Lung microvascular endothelial cell (primary cell): ENCODE measurements around the gene ICE1. TPM values are rescaled to one million over a fixed set of nuclear protein-coding genes. Genes with fewer than 3 reads are reported as not detected.
"Not testable (repeated sequence)": the region's sequence is repeated elsewhere in the genome, so short reads cannot be mapped to it uniquely, and the experiment has no call there.

Experiments used
- DNase-seq, 2 donors: peaks; one replicate each; pipeline versions ENCODE4 v3.0.0 to v3.0.0-alpha.2; 2010; ENCODE audit warnings: low read depth in 2 of 2
- total RNA-seq: library from RNA; depleted of rRNA; stranded (reverse); fragments of >200 nt; gene quantifications from 2 replicates; pipeline ENCODE4 v1.2.1, GENCODE V29; 2014

Gene ICE1
- total RNA-seq, 1 donor from 2014 or later: 20.6 TPM

- DNase-seq: no peak
Observed at GRCh38 chr5:5403741-5404140, 18.7 kb upstream of the ICE1 start.

GRCh38 chr5:5404381-5404780 is 18.1 kb upstream of the ICE1 start:
- DNase-seq: no peak

- DNase-seq: no peak
Observed at GRCh38 chr5:5405441-5405840, 17.0 kb upstream of the ICE1 start.

- no peak for DNase-seq
Observed at GRCh38 chr5:5407924-5408323, 14.6 kb upstream of the ICE1 start.

GRCh38 chr5:5409151-5409810 is 13.2 kb upstream of the ICE1 start:
- DNase-seq: no peak

GRCh38 chr5:5413856-5414255 is 8.6 kb upstream of the ICE1 start:
- DNase-seq: not testable (repeated sequence)

- DNase-seq: no peak
Observed at GRCh38 chr5:5414999-5415398, 7.5 kb upstream of the ICE1 start.

GRCh38 chr5:5416733-5417132 is 5.7 kb upstream of the ICE1 start:
- no peak for DNase-seq

GRCh38 chr5:5418006-5418405 is 4.5 kb upstream of the ICE1 start:
- no peak for DNase-seq

- DNase-seq: no peak
Observed at GRCh38 chr5:5418764-5419163, 3.7 kb upstream of the ICE1 start.

- DNase-seq: peak; percentile 65 to 78
Observed at GRCh38 chr5:5419291-5420210, 2.9 kb upstream of the ICE1 start.

GRCh38 chr5:5420251-5420650 is 2.2 kb upstream of the ICE1 start:
- DNase-seq: no peak

- no peak for DNase-seq
Observed at GRCh38 chr5:5421149-5421960, 1.1 kb upstream of the ICE1 start.

- DNase-seq: peak in 1 of 2 donors; percentile 3
Observed at GRCh38 chr5:5422819-5423515, 490 bp downstream of the ICE1 start.

GRCh38 chr5:5423586-5423985 is 1.1 kb downstream of the ICE1 start:
- no peak for DNase-seq

- peak; percentile 49 to 67 for DNase-seq
Observed at GRCh38 chr5:5424736-5425135, 2.3 kb downstream of the ICE1 start.

GRCh38 chr5:5430136-5430535 is 7.7 kb downstream of the ICE1 start:
- no peak for DNase-seq

GRCh38 chr5:5432020-5432707 is 9.7 kb downstream of the ICE1 start:
- DNase-seq: peak; percentile 35 to 64

GRCh38 chr5:5436203-5436760 is 13.8 kb downstream of the ICE1 start:
- DNase-seq: no peak
